ENCODE data around the gene CBX1. TPM values are rescaled to one million over a fixed set of nuclear protein-coding genes. Genes with fewer than 3 reads are reported as not detected.

The CBX1 gene
- total and polyA plus RNA-seq, 2 donors = 53.3 to 60.4 TPM

- Histone ChIP-seq H3K4me3 (ENCODE audit: low read depth, low read length) (no peak overlapping the region), H3K4me1 (ENCODE audit: insufficient read depth) (no peaks in the 10 kb centered on the region), H3K27ac (ENCODE audit: low read depth) (no peak overlapping the region), H3K36me3 (ENCODE audit: insufficient read depth) (no peaks in the 10 kb centered on the region)
- no peak for DNase-seq (ENCODE audit: extremely low spot score)
- WGBS = 39% methylated on average over 4 of the region's 4 CpGs
Observed at GRCh38 chr17:48131216-48131824, 30.0 kb upstream of the CBX1 start.

- no peaks in the 10 kb centered on the region for H3K4me1 ChIP-seq (ENCODE audit: insufficient read depth)
- no peak for DNase-seq (ENCODE audit: extremely low spot score)
- WGBS = 53% methylated on average over 5 of the region's 5 CpGs
Observed at GRCh38 chr17:48129981-48130380, 28.7 kb upstream of the CBX1 start.

GRCh38 chr17:48128400-48128799, 27.1 kb upstream of the CBX1 start:
- 33% methylated on average over 5 of the region's 5 CpGs for WGBS
- DNase-seq (ENCODE audit: extremely low spot score) = no peak
- Histone ChIP-seq H3K4me3 (ENCODE audit: low read depth, low read length) (no peak overlapping the region), H3K27ac (ENCODE audit: low read depth) (no peak overlapping the region), H3K4me1 (ENCODE audit: insufficient read depth) (no peaks in the 10 kb centered on the region), H3K36me3 (ENCODE audit: insufficient read depth) (peaks cover under 1% of the 10 kb centered on the region)

More at GRCh38 chr17:48129981-48130380, 28.7 kb upstream of the CBX1 start:
- H3K36me3 ChIP-seq (ENCODE audit: insufficient read depth) = no peaks in the 10 kb centered on the region
- no peak overlapping the region for H3K27ac ChIP-seq (ENCODE audit: low read depth)
- no peak overlapping the region for H3K4me3 ChIP-seq (ENCODE audit: low read depth, low read length)

GRCh38 chr17:48127371-48128051, 26.2 kb upstream of the CBX1 start:
- no peak for DNase-seq (ENCODE audit: extremely low spot score)
- H3K4me1 ChIP-seq (ENCODE audit: insufficient read depth) = no peaks in the 10 kb centered on the region
- WGBS = 76% methylated on average over 9 of the region's 9 CpGs
- no peak overlapping the region for H3K27ac ChIP-seq (ENCODE audit: low read depth)
- H3K4me3 ChIP-seq (ENCODE audit: low read depth, low read length) = no peak overlapping the region
- peaks cover 2% of the 10 kb centered on the region for H3K36me3 ChIP-seq (ENCODE audit: insufficient read depth)

- 80% methylated on average over 7 of the region's 7 CpGs for WGBS
- peaks cover 2% of the 10 kb centered on the region for H3K36me3 ChIP-seq (ENCODE audit: insufficient read depth)
- no peak for DNase-seq (ENCODE audit: extremely low spot score)
- H3K27ac ChIP-seq (ENCODE audit: low read depth) = no peak overlapping the region
- H3K4me3 ChIP-seq (ENCODE audit: low read depth, low read length) = no peak overlapping the region
- no peaks in the 10 kb centered on the region for H3K4me1 ChIP-seq (ENCODE audit: insufficient read depth)
Observed at GRCh38 chr17:48126532-48126850, 25.2 kb upstream of the CBX1 start.

- no peaks in the 10 kb centered on the region for H3K4me1 ChIP-seq (ENCODE audit: insufficient read depth)
- no peak overlapping the region for H3K4me3 ChIP-seq (ENCODE audit: low read depth, low read length)
- WGBS = 53% methylated on average over 9 of the region's 9 CpGs
- H3K36me3 ChIP-seq (ENCODE audit: insufficient read depth) = peaks cover 2% of the 10 kb centered on the region
- no peak for DNase-seq (ENCODE audit: extremely low spot score)
- no peak overlapping the region for H3K27ac ChIP-seq (ENCODE audit: low read depth)
Observed at GRCh38 chr17:48125829-48126531, 24.7 kb upstream of the CBX1 start.

- Histone ChIP-seq H3K4me3 (ENCODE audit: low read depth, low read length) (no peak overlapping the region), H3K36me3 (ENCODE audit: insufficient read depth) (peaks cover 4% of the 10 kb centered on the region), H3K4me1 (ENCODE audit: insufficient read depth) (no peaks in the 10 kb centered on the region), H3K27ac (ENCODE audit: low read depth) (no peak overlapping the region)
- WGBS = 92% methylated on average over 4 of the region's 4 CpGs
- DNase-seq (ENCODE audit: extremely low spot score) = no peak
Observed at GRCh38 chr17:48123776-48124388, 22.6 kb upstream of the CBX1 start.

GRCh38 chr17:48123111-48123510, 21.8 kb upstream of the CBX1 start:
- Histone ChIP-seq H3K36me3 (ENCODE audit: insufficient read depth) (peaks cover 4% of the 10 kb centered on the region), H3K4me3 (ENCODE audit: low read depth, low read length) (no peak overlapping the region), H3K27ac (ENCODE audit: low read depth) (no peak overlapping the region), H3K4me1 (ENCODE audit: insufficient read depth) (no peaks in the 10 kb centered on the region)
- WGBS = 74% methylated on average over 6 of the region's 6 CpGs
- DNase-seq (ENCODE audit: extremely low spot score) = no peak

- Histone ChIP-seq H3K36me3 (ENCODE audit: insufficient read depth) (peaks cover 4% of the 10 kb centered on the region), H3K4me1 (ENCODE audit: insufficient read depth) (no peaks in the 10 kb centered on the region), H3K27ac (ENCODE audit: low read depth) (no peak overlapping the region), H3K4me3 (ENCODE audit: low read depth, low read length) (no peak overlapping the region)
- 84% methylated on average over 3 of the region's 3 CpGs for WGBS
- DNase-seq (ENCODE audit: extremely low spot score) = no peak
Observed at GRCh38 chr17:48122665-48123045, 21.4 kb upstream of the CBX1 start.

- no peak for DNase-seq (ENCODE audit: extremely low spot score)
- Histone ChIP-seq H3K27ac (ENCODE audit: low read depth) (no peak overlapping the region), H3K4me3 (ENCODE audit: low read depth, low read length) (no peak overlapping the region), H3K36me3 (ENCODE audit: insufficient read depth) (peaks cover 7% of the 10 kb centered on the region), H3K4me1 (ENCODE audit: insufficient read depth) (no peaks in the 10 kb centered on the region)
- WGBS = 81% methylated on average over 9 of the region's 9 CpGs
Observed at GRCh38 chr17:48121923-48122664, 20.8 kb upstream of the CBX1 start.

GRCh38 chr17:48113201-48113676, 12.0 kb upstream of the CBX1 start:
- no peak overlapping the region for H3K27ac ChIP-seq (ENCODE audit: low read depth)

GRCh38 chr17:48111937-48112241, 10.6 kb upstream of the CBX1 start:
- WGBS = 83% methylated on average over 2 of the region's 2 CpGs
- DNase-seq (ENCODE audit: extremely low spot score) = no peak
- Histone ChIP-seq H3K4me3 (ENCODE audit: low read depth, low read length) (no peak overlapping the region), H3K4me1 (ENCODE audit: insufficient read depth) (no peaks in the 10 kb centered on the region), H3K36me3 (ENCODE audit: insufficient read depth) (no peaks in the 10 kb centered on the region), H3K27ac (ENCODE audit: low read depth) (no peak overlapping the region)

More at GRCh38 chr17:48113201-48113676, 12.0 kb upstream of the CBX1 start:
- Histone ChIP-seq H3K36me3 (ENCODE audit: insufficient read depth) (peaks cover 3% of the 10 kb centered on the region), H3K4me1 (ENCODE audit: insufficient read depth) (no peaks in the 10 kb centered on the region), H3K4me3 (ENCODE audit: low read depth, low read length) (no peak overlapping the region)
- 91% methylated on average over 5 of the region's 5 CpGs for WGBS
- DNase-seq (ENCODE audit: extremely low spot score) = no peak

GRCh38 chr17:48110761-48111160, 9.5 kb upstream of the CBX1 start:
- 81% methylated on average over 9 of the region's 9 CpGs for WGBS
- Histone ChIP-seq H3K27ac (ENCODE audit: low read depth) (no peak overlapping the region), H3K36me3 (ENCODE audit: insufficient read depth) (no peaks in the 10 kb centered on the region), H3K4me1 (ENCODE audit: insufficient read depth) (no peaks in the 10 kb centered on the region), H3K4me3 (ENCODE audit: low read depth, low read length) (no peak overlapping the region)
- no peak for DNase-seq (ENCODE audit: extremely low spot score)
